ENCODE results near the gene PLEKHA4. TPM values are rescaled to one million over a fixed set of nuclear protein-coding genes. Genes with fewer than 3 reads are reported as not detected.
"Not testable (repeated sequence)": the region's sequence is repeated elsewhere in the genome, so short reads cannot be mapped to it uniquely, and the experiment has no call there.

Gene PLEKHA4
- total RNA-seq, 2 experiments from 2014 or later = 7.0 to 10.9 TPM

DNA sequence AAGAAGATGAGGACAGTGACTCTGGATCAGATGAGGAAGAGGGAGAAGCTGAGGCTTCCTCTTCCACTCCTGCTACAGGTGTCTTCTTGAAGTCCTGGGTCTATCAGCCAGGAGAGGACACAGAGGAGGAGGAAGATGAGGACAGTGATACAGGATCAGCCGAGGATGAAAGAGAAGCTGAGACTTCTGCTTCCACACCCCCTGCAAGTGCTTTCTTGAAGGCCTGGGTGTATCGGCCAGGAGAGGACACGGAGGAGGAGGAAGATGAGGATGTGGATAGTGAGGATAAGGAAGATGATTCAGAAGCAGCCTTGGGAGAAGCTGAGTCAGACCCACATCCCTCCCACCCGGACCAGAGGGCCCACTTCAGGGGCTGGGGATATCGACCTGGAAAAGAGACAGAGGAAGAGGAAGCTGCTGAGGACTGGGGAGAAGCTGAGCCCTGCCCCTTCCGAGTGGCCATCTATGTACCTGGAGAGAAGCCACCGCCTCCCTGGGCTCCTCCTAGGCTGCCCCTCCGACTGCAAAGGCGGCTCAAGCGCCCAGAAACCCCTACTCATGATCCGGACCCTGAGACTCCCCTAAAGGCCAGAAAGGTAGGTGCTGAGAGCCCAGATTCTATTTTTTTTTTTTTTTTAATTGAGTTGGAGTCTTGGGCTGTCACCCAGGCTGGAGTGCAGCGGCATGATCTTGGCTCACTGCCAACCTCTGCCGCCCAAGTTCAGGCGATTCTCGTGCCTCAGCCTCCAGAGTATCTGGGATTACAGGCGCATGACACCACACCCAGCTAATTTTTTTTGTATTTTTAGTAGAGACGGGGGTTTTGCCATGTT is 6.1 kb upstream of the PLEKHA4 start:
- intact Hi-C loops (cut with DNase I, micrococcal nuclease) = loop anchor here (1.0 to 10.0 kb wide), 11 partner anchors 26 to 800 kb away; partner anchors contain the start of genes NUCB1 (in 2 of the 2), CD37 (in 1 of the 2), FTL (in 1 of the 2) and GYS1 (in 1 of the 2)
- POLR2A ChIA-PET = interaction anchor here (0.6 to 1.5 kb wide), 4 partner anchors 16 to 57 kb away, joined by 3 to 6 read pairs (median 4); partner anchors contain the start of gene NUCB1
- Mint-ChIP-seq H3K9me3 (ENCODE audit: low read depth) (no peaks in the 10 kb centered on the region), H3K4me1 (peaks cover 52% of the 10 kb centered on the region), H3K27ac (peak overlapping the region; percentile 99), H3K27me3 (no peaks in the 10 kb centered on the region), H3K36me3 (ENCODE audit: low read depth) (peaks cover 56% of the 10 kb centered on the region), H3K4me3 (peak overlapping the region; percentile 98)
- CTCF ChIA-PET = interaction anchor here (0.7 to 2.4 kb wide), 5 partner anchors 13 to 96 kb away, joined by 3 to 8 read pairs (median 4); no protein-coding TSS in a partner anchor
- DNase-seq (peak; percentile 45), ATAC-seq (peak; percentile 0)

GRCh38 chr19:48873476-48874302 is 5.3 kb upstream of the PLEKHA4 start:
- peak overlapping the region; percentile 98 for H3K4me3 Mint-ChIP-seq
- H3K9me3 Mint-ChIP-seq (ENCODE audit: low read depth) = no peaks in the 10 kb centered on the region
- intact Hi-C loops (cut with DNase I, micrococcal nuclease) = loop anchor here (2.0 to 10.0 kb wide), 8 partner anchors 15 to 801 kb away; partner anchors contain the start of genes BCAT2 (in 1 of the 2), CD37 (in 1 of the 2), LIG1 (in 1 of the 2) and PRMT1 (in 1 of the 2)
- POLR2A ChIA-PET = interaction anchor here (0.6 to 1.2 kb wide), 5 partner anchors 15 to 120 kb away, joined by 3 to 7 read pairs (median 5); partner anchors contain the start of genes GYS1, NUCB1 and RUVBL2
- peaks cover 54% of the 10 kb centered on the region for H3K36me3 Mint-ChIP-seq (ENCODE audit: low read depth)
- ATAC-seq = no peak
- peak; percentile 17 for DNase-seq
- peak overlapping the region; percentile 99 for H3K27ac Mint-ChIP-seq
- H3K4me1 Mint-ChIP-seq = peaks cover 51% of the 10 kb centered on the region
- CTCF ChIA-PET = interaction anchor here (0.7 to 2.4 kb wide), 5 partner anchors 12 to 97 kb away, joined by 3 to 8 read pairs (median 4); partner anchors contain the start of gene NUCB1
- H3K27me3 Mint-ChIP-seq = no peaks in the 10 kb centered on the region

GRCh38 chr19:48872884-48873475 is 4.6 kb upstream of the PLEKHA4 start:
- peak; percentile 89 for DNase-seq
- intact Hi-C loops (cut with DNase I, micrococcal nuclease) = loop anchor here (1.0 to 10.0 kb wide), 16 partner anchors 14 to 802 kb away; partner anchors contain the start of genes ALDH16A1 (in 1 of the 2), BAX (in 1 of the 2), BCAT2 (in 1 of the 2) and C19orf73 (in 1 of the 2)
- Mint-ChIP-seq H3K27ac (peak overlapping the region; percentile 99), H3K27me3 (no peaks in the 10 kb centered on the region), H3K4me3 (peak overlapping the region; percentile 98), H3K4me1 (peaks cover 47% of the 10 kb centered on the region), H3K36me3 (ENCODE audit: low read depth) (peaks cover 49% of the 10 kb centered on the region), H3K9me3 (ENCODE audit: low read depth) (no peaks in the 10 kb centered on the region)
- peak; percentile 47 for ATAC-seq
- CTCF ChIA-PET = interaction anchor here (1.0 to 2.4 kb wide), 4 partner anchors 28 to 97 kb away, joined by 3 to 8 read pairs (median 6); partner anchors contain the start of gene NUCB1
- POLR2A ChIA-PET = interaction anchor here (0.9 to 1.3 kb wide), 5 partner anchors 23 to 121 kb away, joined by 4 to 7 read pairs (median 4); partner anchors contain the start of genes GYS1, NUCB1 and RUVBL2

DNA sequence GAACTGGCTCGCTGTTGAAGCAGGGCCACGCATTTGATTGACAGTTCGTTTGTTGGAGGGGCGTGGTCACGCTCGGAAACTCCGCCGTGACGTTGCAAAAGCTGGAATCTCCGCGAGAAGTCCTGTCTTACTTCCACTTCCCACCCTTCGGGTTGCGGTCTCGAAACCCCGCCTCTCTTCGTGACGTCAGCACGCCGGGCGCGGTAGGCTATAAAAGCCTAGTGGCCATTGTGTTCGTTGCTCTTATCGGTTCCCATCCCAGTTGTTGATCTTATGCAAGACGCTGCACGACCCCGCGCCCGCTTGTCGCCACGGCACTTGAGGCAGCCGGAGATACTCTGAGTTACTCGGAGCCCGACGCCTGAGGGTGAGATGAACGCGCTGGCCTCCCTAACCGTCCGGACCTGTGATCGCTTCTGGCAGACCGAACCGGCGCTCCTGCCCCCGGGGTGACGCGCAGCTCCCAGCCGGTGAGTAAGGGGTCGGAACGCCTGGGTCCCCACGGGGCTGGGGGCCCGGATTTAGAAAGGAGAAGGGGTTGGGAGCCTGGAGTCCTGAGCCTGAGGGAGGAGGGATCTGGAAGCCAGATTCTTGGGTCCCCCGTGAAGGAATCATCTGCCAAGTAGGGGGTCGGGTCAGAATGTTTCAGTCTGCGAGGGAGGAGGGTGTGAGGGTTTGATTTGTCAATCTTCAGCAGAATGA is 3.9 kb upstream of the PLEKHA4 start, which contains the start of gene PPP1R15A:
TSS of gene PPP1R15A (plus strand) at position 240 of the 702 bp plus-strand sequence. CDS start 813 bp downstream, outside the sequence.
- Mint-ChIP-seq H3K4me1 (peaks cover 41% of the 10 kb centered on the region), H3K4me3 (peak within 1 kb of the TSS; percentile 98), H3K36me3 (ENCODE audit: low read depth) (peaks cover 43% of the 10 kb centered on the region), H3K9me3 (ENCODE audit: low read depth) (no peaks in the 10 kb centered on the region), H3K27me3 (no peaks in the 10 kb centered on the region), H3K27ac (peak within 1 kb of the TSS; percentile 99)
- intact Hi-C loops (cut with DNase I, micrococcal nuclease) = loop anchor here (1.0 to 10.0 kb wide), 16 partner anchors 13 to 802 kb away; partner anchors contain the start of genes ALDH16A1 (in 1 of the 2), BAX (in 1 of the 2), BCAT2 (in 1 of the 2) and C19orf73 (in 1 of the 2)
- ATAC-seq (peak; percentile 50), DNase-seq (peak; percentile 99)
- POLR2A ChIA-PET = interaction anchor here (0.6 to 1.3 kb wide), 9 partner anchors 10 to 121 kb away, joined by 3 to 6 read pairs (median 4); partner anchors contain the start of genes NUCB1 and RUVBL2
- CTCF ChIA-PET = interaction anchor here (0.9 to 2.4 kb wide), 5 partner anchors 28 to 121 kb away, joined by 3 to 8 read pairs (median 4); partner anchors contain the start of genes NUCB1 and RUVBL2

- Mint-ChIP-seq H3K36me3 (ENCODE audit: low read depth) (peaks cover 43% of the 10 kb centered on the region), H3K4me3 (peak overlapping the region; percentile 98), H3K27ac (peak overlapping the region; percentile 99), H3K4me1 (peaks cover 38% of the 10 kb centered on the region)
- intact Hi-C loops (cut with DNase I, micrococcal nuclease) = loop anchor here (1.0 to 10.0 kb wide), 16 partner anchors 12 to 803 kb away; partner anchors contain the start of genes ALDH16A1 (in 1 of the 2), BAX (in 1 of the 2), BCAT2 (in 1 of the 2) and C19orf73 (in 1 of the 2)
- ChIA-PET POLR2A (interaction anchor here (0.6 to 1.3 kb wide), 8 partner anchors 10 to 122 kb away, joined by 3 to 6 read pairs (median 4); partner anchors contain the start of genes NUCB1 and RUVBL2), CTCF (interaction anchor here (0.9 to 2.1 kb wide), 4 partner anchors 29 to 122 kb away, joined by 3 to 8 read pairs (median 4); partner anchors contain the start of genes NUCB1 and RUVBL2)
- not testable (repeated sequence) for H3K27me3 Mint-ChIP-seq; H3K9me3 Mint-ChIP-seq (ENCODE audit: low read depth); DNase-seq; ATAC-seq
Observed at GRCh38 chr19:48871471-48872181, 3.2 kb upstream of the PLEKHA4 start.

DNA sequence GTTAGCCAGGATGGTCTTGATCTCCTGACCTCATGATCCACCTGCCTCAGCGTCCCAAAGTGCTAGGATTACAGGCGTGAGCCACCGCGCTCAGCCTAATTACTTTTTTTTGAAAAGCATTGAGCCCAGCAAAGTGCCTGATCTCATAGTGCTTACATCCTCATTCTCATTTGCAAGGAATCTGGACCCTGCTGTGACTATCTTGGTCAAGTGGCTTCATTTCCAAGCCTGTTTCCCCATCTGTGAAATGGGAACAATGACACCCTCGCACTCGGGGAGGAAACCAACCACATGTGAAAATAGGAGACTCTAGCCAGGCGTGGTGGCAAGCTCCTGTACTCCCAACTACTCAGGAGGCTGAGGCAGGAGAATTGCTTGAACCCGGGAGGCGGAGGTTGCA is 1.6 kb upstream of the PLEKHA4 start:
- ATAC-seq (no peak), DNase-seq (no peak)
- intact Hi-C loops (cut with DNase I, micrococcal nuclease) = loop anchor here in 1 of 2 experiments (5.0 to 10.0 kb wide), 6 partner anchors 465 to 805 kb away; partner anchors contain the start of genes CD37, LIG1, PRMT1 and RRAS
- peaks cover 28% of the 10 kb centered on the region for H3K36me3 Mint-ChIP-seq (ENCODE audit: low read depth)
- no peak overlapping the region for H3K27ac Mint-ChIP-seq
- H3K27me3 Mint-ChIP-seq = no peaks in the 10 kb centered on the region
- ChIA-PET POLR2A (interaction anchor here (0.7 kb wide), 1 partner anchor 30 kb away, joined by 4 read pairs; no protein-coding TSS in a partner anchor), CTCF (interaction anchor here (1.1 kb wide), 1 partner anchor 123 kb away, joined by 3 read pairs; the partner anchor contains the start of gene GYS1)
- H3K4me3 Mint-ChIP-seq = no peak overlapping the region
- H3K4me1 Mint-ChIP-seq = peaks cover 25% of the 10 kb centered on the region
- H3K9me3 Mint-ChIP-seq (ENCODE audit: low read depth) = no peaks in the 10 kb centered on the region

- no peak overlapping the region for H3K27ac Mint-ChIP-seq
- peaks cover 7% of the 10 kb centered on the region for H3K4me1 Mint-ChIP-seq
- POLR2A ChIA-PET = no interaction called here
Observed at GRCh38 chr19:48867746-48868113, 687 bp downstream of the PLEKHA4 start.

DNA sequence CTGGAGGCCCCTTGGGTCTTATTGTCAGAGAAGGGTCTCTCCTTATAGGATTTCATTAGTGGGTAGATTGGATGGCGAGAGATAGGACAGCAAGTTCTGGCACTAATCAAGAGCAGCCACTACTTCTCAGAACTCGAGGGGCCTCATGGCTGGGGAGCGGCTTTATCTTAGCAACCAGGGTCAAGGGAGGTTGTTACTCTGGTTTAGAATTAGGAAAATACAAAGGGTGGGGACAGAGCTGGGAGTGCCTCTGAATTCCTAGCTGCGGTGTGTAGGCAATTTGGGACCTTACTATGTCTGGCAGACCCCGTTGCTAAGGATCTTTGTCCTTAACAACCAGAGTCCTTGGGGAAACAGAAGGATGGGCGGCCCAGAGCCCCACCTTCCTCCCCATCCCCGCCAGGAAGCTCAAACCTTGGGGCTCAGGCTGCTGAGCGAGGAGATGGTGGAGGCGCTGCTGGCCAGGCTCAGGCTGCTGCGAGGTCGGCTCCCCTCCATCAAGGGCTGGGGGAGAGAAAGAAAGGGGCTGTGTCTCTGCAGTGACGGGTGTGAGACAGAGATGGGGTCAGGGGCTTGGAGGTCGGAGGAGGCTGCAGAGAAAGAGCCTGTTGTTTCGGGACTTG is 1.2 kb downstream of the PLEKHA4 start:
- Mint-ChIP-seq H3K4me1 (peaks cover 7% of the 10 kb centered on the region), H3K27ac (no peak overlapping the region), H3K36me3 (ENCODE audit: low read depth) (peaks cover 1% of the 10 kb centered on the region), H3K4me3 (no peak overlapping the region), H3K27me3 (no peaks in the 10 kb centered on the region), H3K9me3 (ENCODE audit: low read depth) (no peaks in the 10 kb centered on the region)
- ATAC-seq (no peak), DNase-seq (no peak)
- POLR2A ChIA-PET = interaction anchor here (0.6 kb wide), 1 partner anchor 85 kb away, joined by 4 read pairs; no protein-coding TSS in a partner anchor
- intact Hi-C loops (cut with DNase I, micrococcal nuclease) = no loop called here
- CTCF ChIA-PET = interaction anchor here (0.6 kb wide), 2 partner anchors 22 to 648 kb away, joined by 3 to 4 read pairs; no protein-coding TSS in a partner anchor

More at GRCh38 chr19:48867746-48868113, 687 bp downstream of the PLEKHA4 start:
- Mint-ChIP-seq H3K4me3 (no peak overlapping the region), H3K9me3 (ENCODE audit: low read depth) (no peaks in the 10 kb centered on the region), H3K27me3 (no peaks in the 10 kb centered on the region), H3K36me3 (ENCODE audit: low read depth) (peaks cover 4% of the 10 kb centered on the region)
- DNase-seq (no peak), ATAC-seq (no peak)
- intact Hi-C loops (cut with DNase I, micrococcal nuclease) = no loop called here
- CTCF ChIA-PET = no interaction called here
